Stimulated activated CD4-positive, alpha-beta T cell treated with anti-CD3 and anti-CD28 coated beads, Interleukin-15, amount 100 ng/mL, for 24 hours (primary cell): ENCODE measurements around the gene RSKR.
"Not testable (repeated sequence)": the region's sequence is repeated elsewhere in the genome, so short reads cannot be mapped to it uniquely, and the experiment has no call there.

Source experiments
- DNase-seq: peaks from one replicate; pipeline ENCODE4 v3.0.0-alpha.2; 2020

RSKR gene, protein sequence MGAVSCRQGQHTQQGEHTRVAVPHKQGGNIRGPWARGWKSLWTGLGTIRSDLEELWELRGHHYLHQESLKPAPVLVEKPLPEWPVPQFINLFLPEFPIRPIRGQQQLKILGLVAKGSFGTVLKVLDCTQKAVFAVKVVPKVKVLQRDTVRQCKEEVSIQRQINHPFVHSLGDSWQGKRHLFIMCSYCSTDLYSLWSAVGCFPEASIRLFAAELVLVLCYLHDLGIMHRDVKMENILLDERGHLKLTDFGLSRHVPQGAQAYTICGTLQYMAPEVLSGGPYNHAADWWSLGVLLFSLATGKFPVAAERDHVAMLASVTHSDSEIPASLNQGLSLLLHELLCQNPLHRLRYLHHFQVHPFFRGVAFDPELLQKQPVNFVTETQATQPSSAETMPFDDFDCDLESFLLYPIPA

DNA sequence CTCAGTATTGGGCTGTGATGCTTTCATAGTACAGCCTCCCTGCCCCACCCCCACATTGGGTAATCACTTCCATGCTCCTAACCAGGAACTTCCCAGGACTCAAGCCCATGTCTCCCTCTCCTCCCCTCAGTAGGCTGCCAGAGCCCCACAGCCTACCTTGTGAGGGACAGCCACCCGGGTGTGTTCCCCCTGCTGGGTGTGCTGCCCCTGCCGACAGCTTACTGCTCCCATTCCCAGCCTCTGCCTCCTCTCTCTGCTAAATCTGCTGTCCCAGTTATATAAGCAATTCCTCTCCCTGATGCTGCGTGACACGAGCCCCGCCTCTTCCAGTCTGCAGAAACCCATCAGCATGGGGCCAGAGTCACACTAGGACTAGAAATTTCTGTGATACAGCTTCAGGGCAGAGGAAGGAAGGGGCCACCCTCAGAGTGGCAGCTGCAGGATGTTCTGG, at the start of gene RSKR:
Gene RSKR (minus strand): TSS at position 255 of the 451 bp plus-strand sequence. CDS start 24 bp downstream, at position 231.
- DNase-seq, result no peak

DNA sequence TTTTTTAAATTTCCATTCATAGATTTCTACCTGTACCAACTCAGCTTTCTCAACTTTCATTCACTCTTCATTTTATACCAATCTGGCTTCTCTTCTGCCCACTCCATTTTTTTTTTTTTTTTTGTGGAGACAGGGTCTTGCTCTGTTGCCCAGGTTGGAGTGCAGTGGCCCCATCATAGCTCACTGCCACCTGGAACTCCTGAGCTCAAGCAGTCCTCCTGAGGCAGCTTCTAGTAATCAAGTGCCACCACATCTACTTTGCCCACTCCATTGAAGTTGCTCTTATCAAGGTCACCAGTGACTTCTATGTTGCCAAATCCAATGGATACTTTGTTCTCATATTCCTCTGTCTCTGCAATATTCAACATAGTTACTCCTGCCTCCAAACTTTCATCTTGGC, 49.7 kb upstream of the RSKR start:
- no peak for DNase-seq

DNA sequence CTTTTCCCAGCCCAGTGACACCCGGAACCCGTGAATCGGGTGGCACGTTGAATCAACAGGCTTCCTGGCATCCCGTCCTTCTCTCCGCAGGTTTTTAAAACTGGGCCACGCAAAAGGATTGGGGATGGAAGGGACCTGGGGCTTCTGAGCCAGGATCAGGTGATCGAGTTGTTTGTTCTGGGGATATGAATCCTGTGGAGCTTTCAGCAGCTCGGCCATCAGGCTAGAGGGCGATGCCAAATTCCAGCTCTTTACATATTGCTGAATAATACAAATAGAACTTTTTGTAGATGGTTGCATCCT, 48.5 kb upstream of the RSKR start:
- DNase-seq, result no peak

DNA sequence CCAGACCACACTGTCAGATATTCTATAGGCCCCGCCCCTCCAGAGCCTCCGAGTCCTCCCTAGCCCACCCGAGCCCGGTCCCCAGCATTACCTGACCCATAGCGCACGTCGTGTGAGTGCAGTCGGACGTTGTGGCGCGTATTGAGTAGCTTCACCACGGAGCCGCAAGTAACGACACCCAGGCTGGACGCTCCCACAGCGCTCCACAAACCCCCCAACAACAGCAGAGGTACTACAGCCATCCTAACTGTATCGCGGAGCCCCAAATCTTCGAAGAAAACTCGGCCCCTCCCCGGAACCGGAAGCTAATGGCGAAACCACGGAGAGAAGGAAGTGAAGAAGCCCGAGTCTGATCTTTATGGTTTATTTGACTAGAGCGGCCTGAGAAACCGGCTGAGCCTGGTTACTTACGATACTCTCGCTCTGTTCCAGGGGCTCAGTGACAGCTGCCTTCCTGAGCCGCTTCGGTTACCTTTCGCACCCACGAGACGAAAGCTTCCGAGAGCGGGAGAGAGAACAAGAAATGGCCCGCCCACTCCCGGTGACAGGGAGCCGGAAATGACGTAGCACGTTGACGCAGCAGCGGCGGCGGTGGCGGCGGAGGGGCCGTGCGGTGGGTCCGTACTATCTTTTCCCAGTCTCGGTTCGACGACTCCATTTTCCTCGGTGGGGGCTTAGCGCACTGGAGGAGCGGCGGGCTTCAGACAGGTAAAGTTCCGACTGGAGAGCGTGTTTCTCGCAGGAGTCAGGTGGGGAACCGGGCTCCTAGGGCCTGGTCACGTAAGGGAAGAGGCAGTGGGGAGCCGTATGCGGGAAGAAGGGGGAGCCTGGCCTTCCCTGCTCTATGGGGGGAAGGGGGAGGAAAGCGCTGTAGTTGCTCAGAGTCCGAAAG, 47.9 kb upstream of the RSKR start, which contains the start of the genes SDF2 and SUPT6H:
Gene SDF2 (minus strand): TSS at position 272 of the 892 bp plus-strand sequence. CDS start 30 bp downstream, at position 242.
Gene SUPT6H (plus strand): TSS at position 571 of the 892 bp plus-strand sequence. CDS start 11,197 bp downstream, outside the sequence.
- DNase-seq, result peak; percentile 97

DNA sequence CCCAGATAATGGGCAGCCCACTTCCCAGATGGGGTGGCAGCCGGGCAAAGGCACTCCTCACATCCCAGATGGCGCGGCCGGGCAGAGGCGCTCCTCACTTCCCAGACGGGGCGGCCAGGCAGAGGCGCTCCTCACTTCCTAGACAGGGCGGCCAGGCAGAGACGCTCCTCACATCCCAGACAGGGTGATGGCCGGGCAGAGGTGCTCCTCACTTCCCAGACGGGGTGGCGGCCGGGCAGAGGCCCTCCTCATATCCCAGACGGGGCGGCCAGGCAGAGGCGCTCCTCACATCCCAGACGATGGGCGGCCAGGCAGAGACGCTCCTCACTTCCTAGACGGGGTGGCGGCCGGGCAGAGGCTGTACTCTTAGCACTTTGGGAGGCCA, 45.5 kb upstream of the RSKR start:
- DNase-seq, result not testable (repeated sequence)

DNA sequence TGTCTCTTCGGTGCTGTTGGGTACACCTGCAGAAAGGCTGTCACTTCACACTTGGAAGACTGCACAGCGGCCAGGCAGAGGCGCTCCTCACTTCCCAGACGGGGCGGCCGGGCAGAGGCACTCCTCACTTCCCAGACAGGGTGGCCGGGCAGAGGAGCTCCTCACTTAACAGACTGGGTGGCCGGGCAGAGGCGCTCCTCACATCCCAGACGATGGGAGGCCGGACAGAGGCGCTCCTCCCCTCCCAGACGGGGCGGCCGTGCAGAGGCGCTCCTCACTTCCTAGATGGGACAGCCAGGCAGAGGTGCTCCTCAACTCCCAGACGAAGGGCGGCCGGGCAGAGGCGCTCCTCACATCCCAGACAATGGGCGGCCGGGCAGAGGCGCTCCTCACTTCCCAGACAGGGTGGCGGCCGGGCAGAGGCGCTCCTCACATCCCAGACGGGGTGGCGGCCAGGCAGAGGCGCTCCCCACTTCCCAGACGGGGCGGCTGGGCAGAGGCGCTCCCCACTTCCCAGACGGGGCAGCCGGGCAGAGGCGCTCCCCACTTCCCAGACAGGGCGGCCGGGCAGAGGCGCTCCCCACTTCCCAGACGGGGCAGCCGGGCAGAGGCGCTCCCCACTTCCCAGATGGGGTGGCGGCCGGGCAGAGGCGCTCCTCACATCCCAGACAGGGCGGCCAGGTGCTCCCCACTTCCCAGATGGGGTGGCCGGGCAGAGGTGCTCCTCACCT, 44.9 kb upstream of the RSKR start:
- DNase-seq, result not testable (repeated sequence)

DNA sequence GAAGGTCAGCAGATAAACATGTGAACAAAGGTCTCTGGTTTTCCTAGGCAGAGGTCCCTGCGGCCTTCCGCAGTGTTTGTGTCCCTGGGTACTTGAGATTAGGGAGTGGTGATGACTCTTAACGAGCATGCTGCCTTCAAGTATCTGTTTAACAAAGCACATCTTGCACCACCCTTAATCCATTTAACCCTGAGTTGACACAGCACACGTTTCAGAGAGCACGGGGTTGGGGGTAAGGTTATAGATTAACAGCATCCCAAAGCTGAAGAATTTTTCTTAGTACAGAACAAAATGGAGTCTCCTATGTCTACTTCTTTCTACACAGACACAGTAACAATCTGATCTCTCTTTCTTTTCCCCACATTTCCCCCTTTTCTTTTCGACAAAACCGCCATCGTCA, 44.4 kb upstream of the RSKR start:
- DNase-seq, result not testable (repeated sequence)

DNA sequence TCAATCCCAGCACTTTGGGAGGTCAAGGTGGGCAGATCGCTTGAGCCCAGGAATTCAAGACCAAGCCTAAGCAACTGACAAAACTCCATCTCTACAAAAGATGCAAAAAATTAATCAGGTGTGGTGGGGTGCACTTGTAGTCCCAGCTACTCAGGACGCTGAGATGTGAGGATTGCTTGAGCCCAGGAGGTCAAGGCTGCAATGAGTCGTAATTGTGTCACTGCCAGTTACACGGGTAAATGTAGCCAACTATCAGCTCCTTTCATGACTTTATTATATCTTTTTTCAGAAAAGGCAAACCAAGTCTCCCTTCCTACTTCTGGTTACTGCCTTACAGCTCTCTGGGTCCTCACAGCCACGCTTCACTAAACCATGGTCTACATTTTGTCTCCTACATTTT, 43.8 kb upstream of the RSKR start:
- no peak for DNase-seq

DNA sequence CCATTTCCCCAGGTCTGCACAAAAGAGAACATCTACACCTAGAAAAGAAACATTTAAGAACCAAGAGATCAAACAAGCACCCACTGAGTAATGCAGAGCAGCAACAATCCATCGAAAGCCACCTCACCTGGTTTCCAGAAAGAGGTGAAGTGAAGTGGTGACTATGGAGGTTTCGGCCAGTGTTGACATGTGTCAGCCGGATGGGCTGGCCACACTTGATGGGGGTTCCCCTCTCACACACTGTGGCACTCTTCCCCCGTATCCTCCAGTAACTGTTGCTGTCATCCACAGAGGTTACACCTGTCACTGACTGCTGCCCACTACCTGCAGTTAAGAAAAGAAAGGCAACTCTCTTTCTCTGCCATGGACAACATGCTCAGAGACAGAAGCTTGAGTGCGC, 41.2 kb upstream of the RSKR start:
- no peak for DNase-seq

DNA sequence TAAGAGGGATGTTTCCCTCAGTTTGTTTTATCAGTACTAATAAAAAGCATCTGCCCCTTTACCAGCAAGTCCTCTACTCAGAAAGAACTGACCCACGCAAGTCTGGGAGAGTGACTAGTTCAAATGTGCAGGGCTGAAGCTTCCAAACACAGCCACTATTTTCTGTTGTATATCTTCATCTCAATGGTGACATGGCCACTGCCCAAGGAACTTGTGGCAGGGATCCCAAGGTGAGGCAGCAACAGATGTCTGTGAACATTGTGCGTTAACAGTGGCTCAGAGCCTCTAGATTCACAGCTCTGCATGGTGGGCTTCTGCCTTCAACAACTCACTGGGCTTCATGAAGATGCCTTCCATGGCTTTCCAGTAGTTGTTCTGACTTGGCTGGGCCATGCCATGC, 34.7 kb upstream of the RSKR start:
- no peak for DNase-seq

DNA sequence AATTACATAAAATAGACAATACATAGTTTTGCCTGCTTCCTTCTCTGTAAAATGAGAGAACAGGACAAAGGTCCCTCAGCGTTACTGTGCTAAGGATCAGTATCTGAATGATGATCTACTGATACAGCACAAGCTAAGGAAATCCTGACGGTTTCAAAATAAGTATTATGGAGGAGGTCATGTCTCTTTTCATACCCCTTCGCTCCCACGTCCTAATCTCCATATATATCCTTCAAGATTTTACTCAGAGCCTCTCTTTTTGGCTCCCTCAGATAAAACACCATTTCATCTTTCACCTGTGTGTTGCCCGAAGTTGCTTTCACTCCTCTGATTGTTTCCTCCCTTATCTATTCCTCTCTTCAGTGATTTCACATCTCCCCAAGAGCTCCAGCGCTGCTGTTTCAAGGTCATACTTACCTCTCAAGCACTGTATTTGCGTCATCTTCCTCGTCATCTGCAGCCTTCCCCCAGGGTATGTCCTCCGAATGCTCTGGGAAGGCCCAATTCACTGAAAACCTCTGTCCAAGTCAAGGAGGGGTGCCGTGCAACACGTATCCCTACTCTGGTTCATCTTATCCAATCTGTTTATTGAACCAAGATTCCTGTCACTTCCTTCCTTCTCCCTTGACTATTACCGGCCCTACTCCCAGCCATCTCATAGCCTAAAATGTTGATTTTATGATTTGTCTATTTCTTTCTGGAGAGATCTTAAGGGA, 32.2 kb upstream of the RSKR start:
- no peak for DNase-seq

DNA sequence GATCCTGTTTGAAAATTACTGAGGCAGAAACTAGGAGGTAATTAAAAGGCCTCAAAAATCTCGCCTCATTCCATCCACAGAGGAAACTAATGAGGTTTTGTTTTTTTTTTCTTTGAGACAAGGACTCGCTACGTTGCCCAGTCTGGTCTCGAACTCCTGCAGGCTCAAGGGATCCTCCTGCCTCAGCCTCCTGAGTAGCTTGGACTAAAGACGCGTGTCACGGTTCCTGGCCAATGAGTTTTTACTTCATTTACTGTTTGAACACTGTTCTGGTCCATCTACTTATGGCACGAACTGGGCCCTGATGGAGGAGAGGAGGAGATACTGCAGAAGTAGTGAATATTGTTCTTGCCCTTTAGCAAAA, 31.6 kb upstream of the RSKR start:
- DNase-seq, result no peak

DNA sequence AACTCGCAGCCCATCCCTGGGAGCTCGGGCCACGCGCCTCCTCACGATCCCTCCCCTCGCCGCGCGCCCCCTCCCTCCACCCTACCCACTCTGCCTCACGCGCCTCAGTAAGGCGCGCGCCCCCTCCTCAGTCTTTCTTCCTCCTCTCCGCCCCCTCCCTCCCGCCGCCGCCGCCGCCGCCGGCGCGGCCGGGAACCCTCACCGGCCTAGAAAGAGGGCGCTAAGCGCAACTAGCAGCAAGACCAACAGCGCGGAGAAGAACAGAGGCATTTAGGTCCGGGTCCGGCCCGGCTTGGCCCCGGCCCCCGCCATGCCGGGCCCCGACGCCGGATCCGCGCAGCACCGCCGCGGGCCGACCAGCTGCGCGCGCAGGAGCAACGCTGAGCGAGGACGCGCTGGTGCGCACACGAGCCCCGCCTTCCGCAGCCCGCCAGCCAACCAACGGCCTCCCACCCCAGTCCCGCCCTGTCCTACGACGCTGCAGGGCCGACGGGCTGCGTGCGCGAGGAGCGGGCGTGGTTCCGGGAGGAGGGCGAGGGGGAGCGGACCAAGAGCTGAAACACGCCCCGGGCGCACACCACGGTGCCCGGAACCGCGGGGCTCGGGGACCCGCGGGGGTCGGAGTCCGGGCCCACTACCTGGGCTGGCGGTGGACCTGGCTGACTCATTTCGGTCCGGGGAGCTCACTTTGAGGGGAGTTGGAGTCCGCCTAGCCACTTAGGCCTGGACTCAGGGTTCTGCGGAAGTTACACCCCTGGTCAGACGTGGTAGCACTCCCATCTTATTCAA, 31.0 kb upstream of the RSKR start, which contains the start of gene BLTP2:
Gene BLTP2 (minus strand): TSS at position 372 of the 789 bp plus-strand sequence. CDS start 102 bp downstream, at position 270.
- peak; percentile 98 for DNase-seq

DNA sequence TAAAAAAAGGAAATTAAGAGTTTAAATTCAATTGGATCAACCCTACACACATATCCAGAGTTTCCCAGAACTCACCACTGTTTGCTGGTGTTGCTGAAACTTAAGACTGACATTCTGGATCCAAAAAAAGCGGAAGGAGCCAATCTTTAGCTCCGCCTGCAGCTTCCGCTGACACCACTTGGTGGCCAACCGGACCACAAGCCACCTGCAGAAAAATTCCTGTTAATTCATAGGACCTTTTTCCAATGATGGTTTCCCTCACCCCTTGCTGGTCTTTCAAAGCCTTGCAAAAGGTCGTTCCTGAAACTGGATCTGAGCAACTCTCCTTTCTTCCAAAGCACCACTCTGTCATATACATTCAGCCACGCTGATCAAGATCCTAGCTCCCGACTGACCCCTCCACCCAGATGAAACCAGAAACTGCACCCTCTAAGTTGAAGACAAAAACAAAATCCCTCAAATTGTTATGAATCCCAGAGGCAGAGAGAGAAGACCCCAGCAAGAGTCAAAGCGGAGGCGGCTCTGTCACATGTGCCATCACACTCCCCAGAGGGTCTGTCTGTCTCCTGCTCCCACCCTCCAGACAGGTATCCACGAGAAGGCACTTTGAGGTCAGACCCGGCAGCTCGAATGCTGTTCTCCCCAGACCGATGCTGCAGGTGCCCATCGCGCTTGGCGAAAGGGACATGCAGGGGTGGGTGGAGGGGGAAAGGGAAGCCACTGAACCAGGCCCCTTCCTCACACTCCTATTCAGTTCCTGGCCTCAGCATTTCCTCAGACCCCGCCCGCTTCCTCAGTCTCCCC, 30.2 kb upstream of the RSKR start:
- peak; percentile 57 for DNase-seq

DNA sequence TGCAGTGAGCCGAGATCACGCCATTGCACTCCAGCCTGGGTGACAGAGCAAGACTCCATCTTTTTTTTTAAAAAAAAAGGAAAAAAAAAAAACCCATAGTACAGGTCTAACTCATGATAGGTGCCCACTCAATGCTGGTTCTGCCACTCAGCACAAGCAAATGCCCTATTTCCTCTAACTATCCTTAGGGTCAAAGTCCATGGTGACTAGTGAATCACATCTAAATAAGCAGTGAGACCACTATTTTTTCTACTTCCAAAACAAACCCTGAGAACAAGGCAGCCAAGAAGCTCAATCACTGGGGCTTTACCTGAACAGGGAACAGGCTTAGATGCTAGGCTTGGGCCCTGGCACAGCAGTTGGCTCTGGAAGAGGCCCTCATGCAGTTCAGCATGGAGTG, 27.6 kb upstream of the RSKR start:
- DNase-seq, result no peak

DNA sequence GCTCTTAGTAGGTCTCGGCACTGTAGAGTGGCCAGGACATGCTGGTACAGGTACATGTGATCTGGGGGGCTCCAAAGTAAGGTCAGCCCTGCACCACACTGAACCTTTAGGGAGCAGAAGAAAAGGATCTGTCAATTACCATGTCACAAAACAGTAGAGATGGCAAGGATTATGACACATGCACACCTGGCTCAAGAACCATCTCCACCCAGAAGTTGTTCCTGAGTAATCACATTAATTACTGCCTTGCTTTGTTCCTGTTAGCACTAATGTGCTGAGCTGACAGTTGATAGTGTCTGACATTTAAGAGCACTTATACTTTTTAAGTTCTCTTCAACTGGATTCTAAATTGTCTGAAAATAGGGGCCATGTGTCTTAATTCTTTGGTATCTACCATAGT, 21.5 kb upstream of the RSKR start:
- DNase-seq, result no peak

DNA sequence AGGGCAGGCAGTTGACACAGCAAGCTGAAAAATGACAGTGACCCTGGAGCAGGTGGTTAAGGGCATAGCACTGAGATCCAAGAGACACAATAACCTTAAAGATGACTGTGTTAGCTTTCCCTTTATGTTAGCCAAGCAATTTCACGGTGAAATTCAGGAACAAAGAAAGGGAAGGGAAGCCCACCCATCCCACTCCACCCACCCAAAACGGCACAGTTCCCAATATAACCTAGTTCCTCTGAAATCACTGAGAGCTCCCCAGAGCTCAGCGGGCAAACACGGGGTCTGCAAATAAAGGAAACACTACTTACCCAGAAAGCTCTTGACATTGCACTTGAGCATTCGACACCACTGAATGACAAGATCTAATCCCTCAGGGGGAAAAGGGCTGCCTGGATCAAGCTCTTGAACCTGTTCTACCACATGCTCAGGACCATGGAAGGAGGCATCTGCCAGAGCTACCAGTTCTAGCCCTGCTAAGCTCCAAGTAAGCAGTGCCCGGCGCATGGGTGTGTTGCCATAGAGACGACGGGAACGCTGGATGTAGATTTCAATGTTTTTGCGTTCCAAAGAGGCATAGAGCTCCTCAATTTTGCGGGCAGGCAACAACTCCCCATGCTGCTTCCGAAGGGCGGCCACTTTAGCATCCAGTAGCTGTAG, 20.4 kb upstream of the RSKR start:
- no peak for DNase-seq

DNA sequence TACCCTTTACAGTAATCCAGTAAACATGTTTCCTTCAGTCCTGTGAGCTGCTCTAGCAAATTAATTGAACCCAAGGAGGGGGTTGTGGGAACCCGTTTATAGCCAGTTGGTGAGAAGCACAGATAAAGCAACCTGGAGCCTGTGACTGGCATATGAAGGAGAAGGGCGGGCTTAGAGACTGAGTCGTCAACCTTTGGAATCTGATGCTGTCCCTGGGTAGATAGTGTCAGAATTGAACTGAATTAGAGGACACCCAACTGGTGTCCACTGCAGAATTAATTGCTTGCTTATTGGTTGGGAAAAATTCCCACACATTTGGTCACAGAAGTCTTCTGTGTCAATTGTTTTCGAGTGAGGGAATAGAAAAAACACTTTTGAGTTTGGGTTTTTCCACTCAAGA, 12.8 kb upstream of the RSKR start:
- no peak for DNase-seq

DNA sequence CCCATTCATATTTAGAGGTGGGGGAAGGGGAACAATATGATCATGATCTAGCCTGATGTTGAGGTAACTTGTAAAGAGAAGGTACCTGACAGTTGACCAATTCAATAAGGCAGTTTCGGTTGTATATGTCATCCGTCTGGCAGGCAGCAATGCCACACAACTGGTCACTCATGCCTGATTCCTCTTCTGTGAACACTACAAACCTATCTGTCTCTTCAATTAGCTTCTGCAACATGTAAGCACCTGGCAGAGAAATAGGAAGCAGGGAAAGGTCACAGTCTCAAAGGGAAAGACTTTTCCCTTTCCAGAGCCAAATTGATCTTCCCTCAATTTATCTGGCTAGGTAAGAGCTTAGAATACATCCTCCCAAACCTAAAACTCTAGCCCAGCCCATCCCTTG, 10.2 kb upstream of the RSKR start:
- DNase-seq, result no peak

DNA sequence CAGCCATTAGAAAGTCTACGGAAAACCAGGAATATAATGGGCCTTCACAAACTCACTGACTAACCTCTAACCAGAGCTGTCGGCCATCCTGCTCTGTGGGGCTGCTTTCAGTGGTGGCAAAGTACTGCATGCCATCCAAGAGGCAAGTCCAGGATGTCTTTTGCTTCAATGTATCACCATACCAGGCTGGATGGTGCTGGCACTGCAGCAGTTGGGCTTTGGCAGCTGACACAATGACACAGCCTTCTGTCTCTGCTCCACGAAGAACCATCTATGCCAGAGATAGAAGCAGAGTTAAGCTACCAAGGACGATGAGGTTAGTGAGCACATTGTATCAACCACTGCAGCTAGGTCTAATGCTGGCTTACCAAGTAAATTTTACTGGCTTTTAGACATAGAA, 9.7 kb upstream of the RSKR start:
- no peak for DNase-seq
